OCI-M2 (cell line): Measurements from ENCODE around the gene CTAG2.
"Not testable (repeated sequence)": the region's sequence is repeated elsewhere in the genome, so short reads cannot be mapped to it uniquely, and the experiment has no call there.

ENCODE experiments used
- DNase-seq: peaks from one replicate; lab custom pipeline; 2025; ENCODE audit not compliant: unreplicated experiment; lab: John Stamatoyannopoulos, UW

The CTAG2 gene

DNA sequence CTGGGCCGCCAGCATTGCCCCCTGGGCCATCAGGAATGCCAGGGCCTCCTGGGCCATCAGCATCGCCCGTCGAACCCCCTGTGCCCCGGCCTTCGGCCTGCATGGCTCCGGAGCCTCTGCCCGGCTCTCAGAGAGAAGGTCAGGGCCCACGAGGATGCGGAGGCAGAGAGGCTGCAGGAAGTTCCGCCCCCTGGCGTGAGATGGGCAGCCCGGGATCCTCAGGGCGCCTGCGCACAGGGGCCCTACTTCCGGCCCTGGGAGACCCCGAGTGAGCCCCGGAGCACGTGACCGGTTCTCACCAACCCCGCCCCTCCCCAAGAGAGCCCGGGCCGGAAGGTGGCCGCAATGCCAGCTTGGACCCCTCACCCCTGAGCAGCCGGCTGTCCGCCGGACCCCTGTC is at the start of gene CTAG2:
CTAG2 (minus strand) TSS at position 167 of the 400 bp plus-strand sequence; CDS start at position 103, 64 bp downstream.
- DNase-seq: not testable (repeated sequence)

DNA sequence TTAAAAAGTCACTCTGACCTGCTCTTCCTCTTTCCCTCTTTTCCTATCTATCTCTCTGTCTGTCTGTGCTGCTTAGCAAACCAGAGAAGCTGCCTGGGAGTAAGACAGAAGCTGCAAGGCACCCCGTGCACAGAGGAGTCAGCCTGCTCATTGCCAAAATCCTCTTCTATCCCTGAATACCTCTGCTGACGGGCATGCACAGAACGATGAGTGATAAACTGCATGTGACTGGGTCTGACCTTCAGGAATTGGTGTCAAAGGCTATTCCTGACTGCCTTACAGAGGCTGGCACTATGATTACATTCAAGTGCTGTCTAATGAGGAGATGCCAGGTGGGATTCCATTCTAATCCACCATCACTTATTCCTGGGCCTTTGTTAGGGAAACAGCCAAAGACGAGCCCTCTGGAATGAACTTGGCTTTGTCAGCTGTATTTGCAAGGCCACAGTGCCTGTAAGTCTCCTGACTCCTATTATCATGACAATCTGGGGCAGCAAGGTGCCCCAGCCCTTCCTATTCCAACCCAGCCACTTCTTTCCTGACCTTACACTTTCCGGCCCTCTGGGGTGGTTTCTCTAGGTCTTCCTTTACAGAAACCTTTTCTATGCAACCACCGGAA is 45.4 kb upstream of the CTAG2 start:
- DNase-seq: no peak

DNA sequence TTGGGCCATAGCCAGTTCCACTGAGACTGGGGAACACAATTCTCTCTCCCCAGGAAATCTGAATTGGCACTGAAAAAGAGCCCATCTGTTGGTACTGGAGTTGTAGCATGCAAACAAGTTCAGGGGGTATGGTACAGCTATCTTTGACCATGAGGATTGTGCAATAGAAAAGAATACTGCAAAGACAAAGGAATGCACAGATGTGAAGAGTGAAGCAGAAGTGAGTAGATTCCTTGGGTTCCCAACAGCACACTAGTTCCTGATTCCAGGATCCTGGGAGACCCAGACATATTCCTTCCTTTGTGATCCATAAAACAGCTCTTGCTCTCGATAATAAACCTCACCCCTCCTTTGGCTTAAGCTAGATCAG is 43.3 kb upstream of the CTAG2 start:
- no peak for DNase-seq

DNA sequence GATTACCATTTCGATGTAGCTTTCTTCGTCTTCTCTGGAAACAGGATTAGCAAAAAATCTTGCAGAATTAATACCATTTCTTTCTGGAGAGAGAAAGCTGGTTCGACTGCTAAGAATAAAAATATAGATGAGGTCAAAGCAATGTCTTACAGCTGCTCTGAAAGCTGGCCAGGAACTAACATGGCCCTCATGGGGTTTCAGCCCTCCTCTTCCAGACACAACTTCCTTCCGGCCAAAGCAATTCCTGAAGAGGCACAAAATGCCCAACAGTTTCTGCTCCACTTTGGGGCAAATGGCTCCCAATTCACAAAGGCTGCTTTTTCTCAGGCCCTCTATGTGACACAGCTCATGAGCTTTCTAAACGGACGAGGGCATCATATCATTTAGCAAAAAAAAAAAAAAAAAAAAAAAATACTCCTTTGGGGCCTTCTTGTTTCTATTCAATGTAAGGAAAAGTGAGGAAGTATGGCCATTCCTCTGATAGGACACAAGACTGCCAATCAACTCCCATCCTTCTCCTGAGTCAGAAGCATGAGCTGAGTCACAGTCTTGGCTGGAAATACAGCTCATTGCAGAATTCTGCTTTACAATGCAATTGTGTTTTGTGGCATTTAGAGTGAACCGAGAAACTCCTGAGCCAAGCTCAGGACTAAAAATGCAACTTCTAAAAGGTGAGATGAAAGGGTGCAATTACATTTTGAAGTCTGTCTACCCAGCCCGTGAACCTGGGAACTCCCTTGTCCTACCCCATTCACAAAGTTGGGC is 42.7 kb upstream of the CTAG2 start:
- no peak for DNase-seq

DNA sequence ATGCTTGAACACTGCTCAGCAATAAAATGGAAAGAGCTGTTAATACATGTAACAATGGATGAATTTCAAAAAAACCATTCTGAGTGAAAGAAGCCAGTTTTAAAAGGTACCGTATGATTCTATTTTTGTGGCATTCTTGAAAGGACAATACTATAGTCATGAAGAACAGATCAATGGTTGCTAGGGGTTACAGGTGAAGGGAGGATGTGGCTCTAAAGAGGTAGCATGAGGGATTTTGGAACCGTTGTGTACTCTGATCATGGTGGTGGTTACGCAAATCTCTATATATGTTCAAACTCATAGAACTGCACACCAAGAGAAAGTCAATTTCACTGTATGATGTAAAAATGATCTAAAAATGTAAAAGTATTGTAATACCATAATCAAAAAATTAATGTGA is 40.0 kb upstream of the CTAG2 start:
- DNase-seq: no peak

DNA sequence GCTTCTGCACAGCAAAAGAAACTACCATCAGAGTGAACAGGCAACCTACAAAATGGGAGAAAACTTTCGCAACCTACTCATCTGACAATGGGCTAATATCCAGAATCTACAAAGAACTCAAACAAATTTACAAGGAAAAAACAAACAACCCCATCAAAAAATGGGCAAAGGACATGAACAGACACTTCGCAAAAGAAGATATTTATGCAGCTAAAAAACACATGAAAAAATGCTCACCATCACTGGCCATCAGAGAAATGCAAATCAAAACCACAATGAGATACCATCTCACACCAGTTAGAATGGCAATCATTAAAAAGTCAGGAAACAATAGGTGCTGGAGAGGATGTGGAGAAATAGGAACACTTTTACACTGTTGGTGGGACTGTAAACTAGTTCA is 37.1 kb upstream of the CTAG2 start:
- DNase-seq: not testable (repeated sequence)

DNA sequence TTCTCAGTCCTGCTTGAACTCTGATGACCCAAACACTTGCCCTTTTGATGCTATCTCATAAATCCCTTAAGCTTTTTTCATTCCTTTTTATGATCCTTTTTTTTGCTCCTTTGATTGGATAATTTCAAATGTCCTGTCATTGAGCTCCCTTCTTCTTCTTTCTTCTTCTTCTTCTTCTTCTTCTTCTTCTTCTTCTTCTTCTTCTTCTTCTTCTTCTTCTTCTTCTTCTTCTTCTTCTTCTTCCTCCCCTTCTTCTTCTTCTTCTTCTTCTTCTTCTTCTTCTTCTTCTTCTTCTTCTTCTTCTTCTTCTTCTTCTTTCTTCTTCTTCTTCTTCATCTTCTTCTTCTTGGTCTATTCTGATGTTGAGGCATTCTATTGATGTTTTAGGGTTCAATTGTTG is 18.7 kb upstream of the CTAG2 start:
- not testable (repeated sequence) for DNase-seq

DNA sequence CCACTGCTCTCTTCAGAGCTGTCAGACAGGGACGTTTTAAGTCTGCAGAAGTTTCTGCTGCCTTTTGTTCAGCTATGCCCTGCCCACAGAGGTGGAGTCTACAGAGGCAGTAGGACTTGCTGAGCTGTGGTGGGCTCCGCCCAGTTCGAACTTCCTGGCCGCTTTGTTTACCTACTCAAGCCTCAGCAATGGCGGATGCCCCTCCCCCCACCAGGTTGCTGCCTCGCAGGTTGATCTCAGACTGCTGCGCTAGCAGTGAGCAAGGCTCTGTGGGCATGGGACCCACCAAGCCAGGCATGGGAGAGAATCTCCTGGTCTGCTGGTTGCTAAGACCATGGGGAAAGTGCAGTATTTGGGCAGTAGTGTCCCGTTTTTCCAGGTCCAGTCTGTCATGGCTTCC is 17.5 kb upstream of the CTAG2 start:
- DNase-seq: not testable (repeated sequence)

DNA sequence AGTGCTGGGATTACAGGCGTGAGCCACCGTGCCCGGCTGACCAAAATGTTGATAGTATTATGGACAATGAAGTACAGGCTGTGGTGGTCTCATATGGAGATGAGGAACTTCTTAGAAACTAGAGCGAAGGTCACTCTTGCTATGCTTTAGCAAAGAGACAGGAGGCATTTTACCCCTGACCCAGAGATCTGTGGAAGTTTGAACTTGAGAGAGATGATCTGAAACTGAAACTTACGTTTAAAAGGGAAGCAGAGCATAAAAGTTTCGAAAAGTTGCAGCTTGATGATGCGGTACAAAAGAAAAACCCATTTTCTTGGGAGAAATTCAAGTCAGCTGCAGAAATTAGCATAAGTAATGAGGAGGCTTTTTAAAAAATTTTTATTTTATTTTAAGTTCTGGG is 8.5 kb upstream of the CTAG2 start:
- no peak for DNase-seq

DNA sequence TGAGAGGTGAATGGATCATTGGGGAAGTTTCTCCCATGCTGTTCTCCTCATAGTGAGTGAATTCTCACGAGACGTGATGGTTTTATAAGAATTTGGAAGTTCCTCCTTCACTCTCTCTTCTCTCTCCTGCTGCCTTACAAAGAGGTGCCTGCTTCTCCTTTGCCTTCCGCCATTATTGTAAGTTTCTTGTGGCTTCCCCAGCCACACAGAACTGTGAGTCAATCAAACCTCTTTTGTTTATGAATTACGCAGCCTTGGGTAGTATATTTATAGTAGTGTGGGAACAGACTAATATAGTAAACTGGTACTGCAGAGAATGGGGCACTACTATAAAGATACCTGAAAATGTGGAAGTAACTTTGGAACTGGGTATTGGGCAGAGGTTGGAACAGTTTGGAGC is 7.8 kb upstream of the CTAG2 start:
- DNase-seq: no peak

DNA sequence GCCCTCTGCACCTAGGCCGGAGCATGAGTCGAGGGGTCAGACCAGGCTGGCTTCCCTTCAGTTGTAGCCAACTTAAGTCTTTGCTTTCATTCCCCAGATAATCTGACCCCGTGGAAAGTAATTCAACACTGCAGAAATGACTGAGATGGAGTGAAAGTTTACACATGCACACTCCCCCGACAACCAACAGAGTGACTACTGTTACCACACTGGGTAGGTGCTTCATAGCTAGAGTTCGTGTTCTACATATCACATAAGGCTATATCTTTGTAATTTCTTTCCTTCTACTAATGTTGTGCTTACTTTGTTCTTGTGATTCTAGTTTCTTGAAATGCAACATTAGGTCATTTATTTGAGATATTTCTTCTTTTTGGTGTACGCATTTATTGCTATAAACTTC is 7.2 kb upstream of the CTAG2 start:
- no peak for DNase-seq

DNA sequence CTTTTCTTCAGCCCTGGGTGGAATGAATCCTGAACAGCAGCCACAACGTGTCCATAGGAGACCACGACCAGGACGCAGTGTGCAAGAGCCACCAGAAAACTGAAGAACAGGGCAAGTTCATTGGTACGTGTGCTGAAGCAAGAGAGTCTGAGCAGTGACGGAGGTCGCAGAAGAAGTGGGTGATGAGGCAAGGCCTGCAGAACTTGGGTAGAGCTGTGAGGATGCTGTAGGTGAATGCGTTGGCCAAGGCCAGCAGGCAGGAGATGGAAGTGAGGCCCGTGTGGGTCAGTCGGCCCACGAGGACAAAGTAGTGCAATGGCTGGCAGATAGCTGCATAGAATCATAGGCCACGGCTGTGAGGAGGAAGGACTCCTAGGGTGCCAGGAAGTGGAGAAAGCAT is 5.6 kb upstream of the CTAG2 start:
- no peak for DNase-seq

DNA sequence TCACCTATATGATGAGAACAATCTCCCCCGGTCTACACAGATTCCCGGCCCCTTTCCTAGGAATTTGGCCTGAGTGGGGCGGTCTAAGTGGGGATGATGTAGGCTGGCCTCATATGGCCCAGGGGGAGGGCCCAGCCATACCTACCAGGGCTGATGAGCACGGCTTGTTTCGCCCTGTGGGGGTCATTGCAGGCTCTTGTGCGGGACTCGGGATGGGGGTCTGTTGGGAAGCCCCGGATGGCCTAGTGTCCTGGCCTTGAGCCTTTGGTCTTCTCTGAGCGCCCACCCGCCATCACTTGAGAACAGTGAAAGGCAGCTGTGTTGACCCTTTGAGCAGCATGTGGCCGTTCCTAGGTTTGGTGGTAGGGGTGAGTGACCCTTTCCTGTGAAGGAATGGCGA is 4.8 kb upstream of the CTAG2 start:
- no peak for DNase-seq

DNA sequence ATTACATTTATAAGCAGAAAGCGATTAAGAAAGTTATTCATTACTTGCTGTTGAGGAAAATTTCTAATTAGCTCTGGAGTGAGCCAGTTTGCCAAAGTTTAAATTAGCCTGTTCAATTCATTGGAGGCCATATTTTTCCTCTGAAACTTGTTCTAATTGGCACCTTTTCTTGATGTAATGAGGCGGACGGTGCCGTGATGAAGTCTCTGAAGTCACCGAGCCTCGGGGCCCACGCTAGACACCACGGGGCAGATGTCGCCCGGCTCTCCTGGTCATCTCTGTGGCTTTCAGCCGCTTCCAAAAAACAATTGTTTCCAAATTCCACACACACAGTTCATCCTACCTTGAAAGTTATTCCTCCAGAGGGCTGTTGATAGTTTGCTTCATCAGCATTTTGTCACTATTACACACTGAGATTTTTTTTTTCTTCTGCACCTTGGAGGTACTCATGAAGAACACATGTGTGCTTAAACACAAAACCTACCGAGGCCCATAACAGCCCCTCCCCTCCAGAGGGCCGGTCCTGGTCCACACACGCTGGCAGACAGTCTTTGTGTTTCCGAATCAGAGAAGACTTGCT is 3.9 kb upstream of the CTAG2 start:
- DNase-seq: no peak

DNA sequence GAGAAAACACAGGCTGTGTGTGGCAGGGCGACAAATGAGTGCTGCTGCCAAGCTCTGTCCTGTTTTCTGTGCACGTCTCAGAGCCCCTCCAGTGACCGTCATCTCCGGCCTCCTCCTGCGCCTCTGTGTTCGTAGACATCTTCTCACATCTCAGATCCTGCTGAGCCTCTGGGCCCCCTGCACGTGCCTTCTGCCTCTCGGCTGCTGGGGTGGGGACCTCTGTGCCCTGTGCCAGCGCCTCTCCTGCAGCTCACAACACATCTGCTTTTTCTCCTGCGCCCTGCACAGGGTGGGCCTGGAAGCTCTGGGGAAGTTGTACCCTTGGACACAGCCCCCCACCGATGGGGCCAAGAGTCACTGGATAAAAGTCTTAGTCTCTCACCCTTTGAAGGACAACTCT is 2.4 kb upstream of the CTAG2 start:
- no peak for DNase-seq

DNA sequence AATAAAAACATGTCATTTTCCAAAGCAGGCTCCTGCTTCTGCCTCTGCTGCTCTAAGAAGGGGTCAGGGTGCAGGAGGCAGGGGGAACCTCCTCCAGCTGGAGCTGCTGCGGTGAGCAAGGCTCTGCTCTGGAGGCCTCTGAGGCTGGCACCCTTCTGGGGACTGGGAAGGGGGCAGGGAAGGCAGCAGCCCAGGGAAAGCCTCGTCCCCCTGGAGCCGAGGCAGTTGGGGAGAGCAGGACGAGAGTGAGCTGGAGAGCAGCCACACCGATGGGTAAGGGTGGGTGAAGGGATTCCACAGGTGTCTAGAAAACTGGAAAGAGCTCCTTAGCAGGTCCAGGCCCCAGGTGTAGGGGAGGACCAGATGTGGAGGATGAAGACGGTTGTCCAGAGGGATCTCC is 2.0 kb upstream of the CTAG2 start:
- DNase-seq: no peak

DNA sequence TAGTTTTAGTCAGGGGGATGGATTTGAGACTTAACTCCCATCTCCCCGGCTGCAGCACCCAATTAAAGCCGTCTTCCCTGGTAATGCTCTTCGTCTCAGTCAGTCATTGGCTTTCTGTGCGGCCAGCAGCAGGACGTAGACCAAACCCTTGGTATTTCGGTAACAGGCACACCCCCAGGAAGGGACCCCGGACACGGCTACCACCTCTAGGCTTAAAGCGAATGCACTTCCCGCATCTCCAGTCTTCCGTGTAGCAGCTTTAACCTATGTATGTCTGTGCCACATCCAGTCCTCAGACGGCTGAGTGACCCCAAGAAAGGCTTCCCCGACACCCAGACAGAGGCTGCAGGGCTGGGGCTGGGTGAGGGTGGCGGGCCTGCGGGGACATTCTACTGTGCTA is 1.5 kb upstream of the CTAG2 start:
- no peak for DNase-seq

DNA sequence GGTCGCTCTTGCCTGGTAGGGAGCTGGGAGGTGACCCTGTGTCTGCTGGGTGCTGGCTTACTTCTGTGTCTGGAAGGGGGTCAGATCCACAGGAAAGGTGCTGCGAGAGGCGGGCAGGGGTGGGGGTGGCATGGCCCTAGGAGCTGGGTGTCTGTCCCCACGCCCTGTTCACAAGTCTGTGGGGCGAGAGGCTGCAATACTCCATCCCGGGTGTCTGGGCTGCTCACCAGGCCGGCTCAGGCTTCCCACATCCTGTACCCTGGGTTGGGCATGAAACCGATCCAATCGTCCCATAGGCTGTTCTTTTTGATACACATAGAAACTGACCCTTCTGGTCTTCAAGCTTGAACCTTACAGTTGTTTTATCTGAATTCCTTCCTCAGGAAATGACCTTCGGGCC is 993 bp upstream of the CTAG2 start:
- no peak for DNase-seq

DNA sequence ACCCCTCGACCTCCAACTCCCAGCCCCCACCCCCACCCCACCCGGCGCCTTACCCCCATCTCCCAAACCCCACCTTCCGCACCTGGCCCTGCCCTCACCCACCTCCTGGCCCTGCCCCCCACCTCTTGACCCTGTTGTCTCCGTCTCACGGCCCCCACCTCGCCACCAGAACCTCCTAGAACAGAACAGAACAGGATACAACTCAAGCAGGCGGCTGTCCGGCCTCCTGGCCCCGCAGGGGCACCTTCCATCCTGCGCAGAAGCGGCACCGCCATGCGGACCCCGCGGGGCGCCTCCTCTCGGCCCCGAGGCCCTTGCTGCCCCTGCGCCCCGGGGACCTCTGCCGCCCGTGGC is 354 bp downstream of the CTAG2 start:
- DNase-seq: no peak

DNA sequence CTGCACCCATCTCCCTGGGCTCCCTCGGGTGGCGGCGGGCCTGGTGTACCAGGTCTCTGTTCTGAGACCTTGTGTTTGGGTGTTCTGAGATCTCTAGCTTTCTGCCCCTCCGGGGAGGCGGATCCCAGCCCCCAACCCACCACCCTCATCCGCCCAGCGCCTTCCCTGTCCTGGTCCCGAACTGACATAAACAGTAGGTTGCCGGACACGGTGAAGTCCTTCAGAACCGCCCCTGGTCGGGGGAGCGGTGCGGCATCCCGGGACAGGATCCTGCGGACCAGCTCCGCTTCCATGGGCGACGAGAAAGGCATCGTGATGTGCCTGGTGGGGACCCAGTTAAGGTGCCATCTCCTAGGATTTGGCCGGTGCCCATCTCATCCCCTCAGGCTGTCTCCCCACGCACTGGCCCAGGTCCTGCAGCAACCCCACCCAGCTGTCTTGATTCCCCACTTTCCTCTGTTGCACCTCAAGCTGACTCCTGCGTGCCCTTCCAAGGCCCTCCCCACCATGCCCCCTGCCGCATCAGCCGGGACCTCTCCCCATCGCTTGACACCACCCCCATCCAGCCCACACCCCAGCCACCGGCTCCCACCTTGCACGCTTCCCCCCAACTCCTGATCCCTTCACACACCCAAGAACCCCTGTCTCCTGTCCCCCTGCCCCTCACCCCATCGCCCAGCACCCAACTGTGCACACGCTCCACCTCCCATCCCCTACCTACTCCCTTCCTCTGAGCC is 900 bp downstream of the CTAG2 start:
- no peak for DNase-seq

DNA sequence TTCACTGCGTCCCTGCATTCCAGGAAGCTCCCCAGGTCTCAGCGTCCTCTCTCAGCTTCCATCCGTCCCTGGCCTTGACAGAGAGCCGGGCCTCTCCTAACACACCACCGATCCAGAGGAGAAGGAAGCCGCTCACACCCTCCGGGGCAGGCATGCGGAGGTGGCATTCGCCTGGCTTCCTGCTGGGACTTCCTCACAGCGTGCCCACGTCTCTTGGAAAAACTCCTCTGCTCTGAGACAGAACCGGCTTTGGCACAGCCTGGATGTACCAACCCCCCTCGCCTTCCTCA is 3.2 kb downstream of the CTAG2 start:
- no peak for DNase-seq

DNA sequence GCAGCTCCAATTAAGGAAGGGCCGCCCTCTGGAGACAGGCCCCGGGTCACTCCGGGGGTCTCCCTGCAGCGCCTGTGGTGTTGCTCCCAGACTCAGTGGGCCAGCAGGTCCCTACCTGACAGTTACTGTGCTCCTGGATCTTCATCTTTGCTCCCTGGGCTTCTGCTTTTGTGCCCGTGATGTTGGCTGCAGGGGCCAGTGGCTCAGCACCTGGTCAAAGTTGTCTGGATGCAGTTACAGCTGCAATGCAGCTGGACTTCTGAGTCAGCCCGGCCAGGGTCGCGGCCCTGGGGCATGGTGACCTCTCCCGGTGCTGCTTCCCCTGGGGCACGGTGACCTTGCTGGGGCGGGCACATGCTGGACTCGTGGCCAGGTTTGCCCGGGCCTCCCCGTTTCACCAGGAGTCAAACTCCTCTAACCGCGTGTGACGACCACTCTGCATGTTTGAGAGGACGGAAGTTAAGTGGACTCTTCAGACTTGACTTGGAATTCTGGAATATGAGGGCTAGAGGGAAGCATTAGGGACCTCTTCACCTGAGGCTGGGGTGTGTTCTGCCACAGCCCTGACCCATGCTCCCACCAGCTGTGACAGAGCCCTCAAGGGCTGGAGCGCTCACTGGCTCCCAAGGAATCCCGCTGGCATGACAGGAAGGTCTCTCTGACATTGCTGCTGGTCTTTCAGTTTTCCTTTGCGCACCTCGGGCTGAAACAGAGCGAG is 3.7 kb downstream of the CTAG2 start:
- no peak for DNase-seq
